Omental fat pad (tissue), 4 donors: ENCODE results near the gene CALB2. TPM values are rescaled to one million over a fixed set of nuclear protein-coding genes. Genes with fewer than 3 reads are reported as not detected.

Source experiments
- ATAC-seq: fragments of 150-250 bp; one replicate; pipeline ENCODE4 v1.9.1; 2016; ENCODE audit warnings: mild to moderate bottlenecking, moderate library complexity; ENCODE audit not compliant: low FRiP score
- DNase-seq: peaks from one replicate; pipeline ENCODE4 v3.0.0-alpha.2; 2019; ENCODE audit warnings: low spot score
- total RNA-seq, 4 donors: library from RNA; depleted of rRNA; stranded (reverse); fragments of >200 nt; gene quantifications; one replicate each; pipeline ENCODE4 v1.1.0, GENCODE V29; 2016
- TF ChIP-seq, protein P1 (sequence below), 3 donors: fragments of 450-650 bp; IDR thresholded peaks; one replicate each; pipeline ENCODE4 v1.5.1; 2016 to 2017; ENCODE audit warnings: antibody characterized with exemption in 3 of 3, mild to moderate bottlenecking in 3 of 3, moderate library complexity in 2 of 3

CALB2 gene
- total RNA-seq, 4 donors from 2014 or later = 15.0 to 148 (median 105) TPM

DNA sequence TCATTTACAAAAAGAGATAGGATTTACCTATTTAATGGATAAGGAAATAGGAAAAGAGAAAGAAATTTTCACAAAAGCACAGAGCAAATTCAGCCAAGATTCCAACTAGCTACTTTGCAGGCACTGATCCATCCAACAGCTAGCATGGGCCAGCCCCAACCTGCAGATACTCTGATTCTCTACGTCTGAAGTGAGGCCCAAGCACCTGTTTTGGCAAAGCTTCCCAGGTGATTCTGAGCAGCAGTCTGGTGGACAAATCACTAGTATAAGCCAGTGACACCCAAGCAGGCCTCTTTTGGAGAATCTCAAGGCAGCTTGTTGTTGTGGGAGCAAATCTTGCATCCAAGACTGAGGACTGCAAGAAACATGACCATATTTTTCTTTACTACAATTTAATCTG is 20.9 kb upstream of the CALB2 start:
- TF ChIP-seq, protein P1, sequence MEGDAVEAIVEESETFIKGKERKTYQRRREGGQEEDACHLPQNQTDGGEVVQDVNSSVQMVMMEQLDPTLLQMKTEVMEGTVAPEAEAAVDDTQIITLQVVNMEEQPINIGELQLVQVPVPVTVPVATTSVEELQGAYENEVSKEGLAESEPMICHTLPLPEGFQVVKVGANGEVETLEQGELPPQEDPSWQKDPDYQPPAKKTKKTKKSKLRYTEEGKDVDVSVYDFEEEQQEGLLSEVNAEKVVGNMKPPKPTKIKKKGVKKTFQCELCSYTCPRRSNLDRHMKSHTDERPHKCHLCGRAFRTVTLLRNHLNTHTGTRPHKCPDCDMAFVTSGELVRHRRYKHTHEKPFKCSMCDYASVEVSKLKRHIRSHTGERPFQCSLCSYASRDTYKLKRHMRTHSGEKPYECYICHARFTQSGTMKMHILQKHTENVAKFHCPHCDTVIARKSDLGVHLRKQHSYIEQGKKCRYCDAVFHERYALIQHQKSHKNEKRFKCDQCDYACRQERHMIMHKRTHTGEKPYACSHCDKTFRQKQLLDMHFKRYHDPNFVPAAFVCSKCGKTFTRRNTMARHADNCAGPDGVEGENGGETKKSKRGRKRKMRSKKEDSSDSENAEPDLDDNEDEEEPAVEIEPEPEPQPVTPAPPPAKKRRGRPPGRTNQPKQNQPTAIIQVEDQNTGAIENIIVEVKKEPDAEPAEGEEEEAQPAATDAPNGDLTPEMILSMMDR (IDR thresholded peaks at IDR 0.05) = no peak
- no peak for DNase-seq
- no peak for ATAC-seq

DNA sequence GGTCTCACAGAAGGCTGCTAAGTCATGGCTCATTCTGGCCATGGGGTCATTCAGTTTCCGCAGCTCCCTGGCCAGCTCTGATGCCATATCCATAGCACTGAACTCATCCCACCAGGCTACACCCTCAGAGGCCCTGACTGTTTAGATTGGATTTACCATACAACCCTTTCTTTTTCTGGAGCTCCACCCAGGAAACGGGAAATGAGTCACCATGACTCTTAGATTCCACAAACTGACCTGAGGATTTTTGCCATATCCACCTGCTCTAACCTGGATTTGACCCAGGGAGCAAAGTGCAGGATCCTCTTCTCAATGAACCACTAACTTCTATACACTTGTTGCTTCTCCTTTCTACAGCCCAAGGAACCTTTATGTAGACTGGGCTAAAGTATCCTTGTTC is 20.3 kb upstream of the CALB2 start:
- no peak for ATAC-seq
- TF ChIP-seq, protein P1 (IDR thresholded peaks at IDR 0.05) = no peak
- no peak for DNase-seq

GRCh38 chr16:71338632-71339031 is 19.9 kb upstream of the CALB2 start:
- DNase-seq (no peak), ATAC-seq (no peak)
- TF ChIP-seq, protein P1 (IDR thresholded peaks at IDR 0.05) = no peak

GRCh38 chr16:71339236-71340171 is 19.0 kb upstream of the CALB2 start:
- no peak for DNase-seq
- ATAC-seq = no peak
- TF ChIP-seq, protein P1 (IDR thresholded peaks at IDR 0.05) = no peak

DNA sequence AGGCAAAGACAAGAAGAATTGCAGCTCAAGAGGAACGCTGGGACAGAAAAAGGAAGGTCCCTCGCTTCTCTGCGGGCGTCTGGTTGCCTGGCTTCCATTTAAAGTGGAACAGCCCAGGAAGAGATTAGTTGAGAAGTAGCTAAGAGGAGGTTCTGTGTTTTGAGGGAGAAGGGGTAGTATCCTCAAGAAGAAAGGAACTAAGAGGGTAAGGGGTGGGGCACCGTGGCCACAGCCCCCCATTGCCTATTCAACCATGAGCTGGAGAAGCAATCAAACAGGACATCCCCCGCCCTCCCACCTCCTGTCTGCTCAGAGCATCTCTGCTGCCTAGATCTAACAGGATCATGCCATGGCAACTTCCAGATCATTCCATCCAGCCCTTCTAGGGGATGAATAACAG is 18.1 kb upstream of the CALB2 start:
- TF ChIP-seq, protein P1 (IDR thresholded peaks at IDR 0.05) = no peak
- ATAC-seq (no peak), DNase-seq (no peak)

DNA sequence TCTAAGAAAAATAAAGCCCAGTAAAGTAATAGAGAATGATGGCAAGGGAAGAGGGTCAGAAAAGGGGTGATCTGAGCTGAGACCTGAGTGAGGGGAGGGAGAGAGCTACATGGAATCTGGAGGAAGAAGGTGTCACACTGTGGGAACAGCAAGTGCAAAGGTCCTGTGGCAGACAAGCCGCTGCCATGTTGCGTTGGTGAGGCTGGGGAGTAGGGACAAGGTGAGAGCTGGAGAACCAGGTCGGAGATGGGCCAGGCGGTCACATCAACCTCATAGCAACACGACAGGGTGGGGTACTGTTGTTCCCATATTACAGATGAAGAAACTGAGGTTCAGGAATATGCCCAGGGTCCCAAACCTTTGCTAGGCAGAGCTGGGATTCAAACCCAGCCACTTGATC is 16.6 kb upstream of the CALB2 start:
- no peak for ATAC-seq
- DNase-seq = no peak
- TF ChIP-seq, protein P1 (IDR thresholded peaks at IDR 0.05) = no peak

GRCh38 chr16:71343078-71343477 is 15.4 kb upstream of the CALB2 start:
- no peak for DNase-seq
- no peak for ATAC-seq
- TF ChIP-seq, protein P1 (IDR thresholded peaks at IDR 0.05) = no peak
